HG03060 (cell line): ENCODE data around the gene PRRG1.
"Not testable (repeated sequence)": the region's sequence is repeated elsewhere in the genome, so short reads cannot be mapped to it uniquely, and the experiment has no call there.

ENCODE experiments used
- ATAC-seq: cut with Tn5 transposase; IDR thresholded peaks from one replicate; pipeline ENCODE4 v1.9.1; 2021; ENCODE audit warnings: low read depth, moderate number of reproducible peaks; ENCODE audit not compliant: unreplicated experiment

The PRRG1 gene

DNA sequence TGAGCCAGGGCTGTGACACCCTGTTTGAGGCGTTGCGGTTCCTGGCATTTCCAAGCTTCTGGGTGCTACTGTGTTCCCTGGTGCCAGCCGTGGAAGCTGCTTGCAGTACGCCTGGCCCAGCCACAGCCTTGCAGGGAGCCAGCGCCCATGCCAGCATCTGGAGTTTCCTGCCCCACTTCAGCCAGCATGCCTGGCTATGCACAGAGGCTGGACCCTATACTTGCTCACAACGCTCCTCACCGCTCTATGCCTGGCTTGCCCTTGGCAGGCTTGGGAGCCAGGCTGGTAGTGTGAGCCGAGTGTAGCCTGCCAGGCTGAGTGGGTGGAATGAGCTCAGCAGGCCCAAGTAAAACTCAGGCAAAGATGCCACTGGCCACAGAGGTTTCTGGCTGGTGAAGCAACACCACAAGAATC lies 22.4 kb downstream of the PRRG1 start:
- ATAC-seq: no peak

DNA sequence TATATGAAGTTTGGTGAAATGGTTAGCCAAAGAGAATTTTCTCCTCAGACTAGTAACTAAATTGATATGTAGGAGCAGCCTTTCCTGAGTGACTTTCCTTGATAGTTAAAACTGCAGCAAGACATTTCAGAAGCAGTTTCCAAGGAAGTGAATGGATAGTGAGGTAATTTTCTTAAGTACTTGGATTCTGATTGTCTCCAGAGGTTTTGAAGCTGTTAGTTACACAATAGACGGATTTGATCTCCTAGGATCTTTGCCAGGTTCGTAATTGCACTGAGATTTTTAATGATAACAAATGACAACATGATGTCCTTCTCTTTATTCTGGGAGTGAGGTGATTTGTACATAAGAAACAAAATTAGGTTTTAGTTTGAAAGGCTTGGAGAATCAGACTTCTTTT lies 29.2 kb downstream of the PRRG1 start:
- ATAC-seq: no peak

- ATAC-seq: no peak
Observed at GRCh38 chrX:37378830-37379229, 29.7 kb downstream of the PRRG1 start.

DNA sequence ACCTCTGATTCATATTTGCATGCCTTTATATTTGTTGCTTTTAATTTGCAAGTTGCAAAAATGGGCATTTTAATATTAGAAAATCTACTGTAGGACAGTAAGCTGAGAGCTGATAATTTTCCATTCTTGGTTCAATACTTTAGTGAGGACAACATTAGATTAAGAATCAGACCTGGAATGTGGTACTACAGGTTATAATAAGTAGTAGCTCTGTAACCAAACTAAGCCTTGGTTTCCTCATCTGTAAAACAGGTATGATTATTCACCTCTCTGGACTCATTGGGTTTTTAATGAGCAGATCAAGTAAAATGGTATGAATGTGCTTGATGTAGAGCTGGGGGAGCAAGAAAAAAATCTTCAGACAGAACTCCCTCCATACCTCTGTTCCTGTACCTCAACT lies 31.1 kb downstream of the PRRG1 start:
- no peak for ATAC-seq

- no peak for ATAC-seq
Observed at GRCh38 chrX:37380924-37381323, 31.8 kb downstream of the PRRG1 start.

DNA sequence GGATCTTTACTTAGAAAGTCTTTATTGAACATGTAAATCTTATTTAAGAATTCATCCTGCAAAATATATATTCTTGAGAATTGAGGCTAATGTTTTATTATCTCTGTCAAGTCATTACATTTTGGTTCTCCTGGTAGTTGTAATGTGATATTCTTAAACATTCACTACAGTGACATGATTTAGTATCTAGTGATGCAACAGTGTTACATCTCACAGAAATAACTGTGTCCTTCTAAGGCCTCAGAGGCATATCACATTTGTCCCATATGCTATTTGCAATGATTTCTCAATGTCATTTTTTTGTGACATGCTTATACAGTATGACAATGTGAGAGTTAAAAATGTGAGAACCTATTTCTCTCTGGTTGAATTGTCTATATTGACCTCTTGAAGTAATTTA lies 34.1 kb downstream of the PRRG1 start:
- ATAC-seq: no peak

- no peak for ATAC-seq
Observed at GRCh38 chrX:37388413-37388812, 39.2 kb downstream of the PRRG1 start.

DNA sequence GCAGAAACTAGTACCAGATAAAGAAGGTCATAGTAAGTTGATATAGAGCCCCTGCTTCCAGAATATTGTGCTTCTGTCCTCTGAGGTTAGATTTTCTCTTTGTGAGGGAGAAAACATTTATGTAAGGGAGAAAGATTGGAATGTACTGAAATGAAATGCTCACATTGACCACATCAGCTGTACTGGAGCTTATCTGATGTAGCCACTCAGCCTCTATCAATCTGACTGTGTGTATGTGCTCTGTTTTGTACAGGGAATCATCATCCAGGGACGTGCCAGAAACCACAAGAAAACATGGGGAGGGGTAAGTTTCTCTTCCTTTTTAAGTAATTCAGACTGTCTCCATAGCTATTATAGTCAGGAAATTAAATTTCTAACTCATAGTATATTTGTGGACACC lies 56.8 kb downstream of the PRRG1 start:
- no peak for ATAC-seq

DNA sequence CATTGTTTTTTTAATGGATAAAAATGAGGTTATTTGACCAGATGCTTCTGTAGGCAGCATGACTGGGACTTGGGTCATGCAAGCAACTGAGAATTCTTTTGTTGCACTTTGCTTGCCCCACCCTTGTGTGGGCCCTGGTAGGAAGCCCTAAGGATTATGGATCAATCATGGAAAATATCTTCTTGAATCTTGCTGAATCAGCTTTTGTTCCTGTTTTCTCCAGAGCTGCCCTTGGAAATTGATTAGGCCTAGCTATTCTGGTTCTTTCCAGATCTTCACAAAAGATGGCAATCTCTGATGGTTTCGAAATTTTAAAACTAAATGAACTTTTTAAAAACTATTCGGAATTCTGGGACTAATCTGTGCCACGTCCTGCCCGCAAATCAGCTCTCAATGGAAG lies 58.6 kb downstream of the PRRG1 start:
- ATAC-seq: no peak

GRCh38 chrX:37409278-37409677 lies 60.1 kb downstream of the PRRG1 start:
- no peak for ATAC-seq

- ATAC-seq: no peak
Observed at GRCh38 chrX:37420185-37420584, 71.0 kb downstream of the PRRG1 start.

GRCh38 chrX:37420756-37421155 lies 71.6 kb downstream of the PRRG1 start:
- no peak for ATAC-seq

DNA sequence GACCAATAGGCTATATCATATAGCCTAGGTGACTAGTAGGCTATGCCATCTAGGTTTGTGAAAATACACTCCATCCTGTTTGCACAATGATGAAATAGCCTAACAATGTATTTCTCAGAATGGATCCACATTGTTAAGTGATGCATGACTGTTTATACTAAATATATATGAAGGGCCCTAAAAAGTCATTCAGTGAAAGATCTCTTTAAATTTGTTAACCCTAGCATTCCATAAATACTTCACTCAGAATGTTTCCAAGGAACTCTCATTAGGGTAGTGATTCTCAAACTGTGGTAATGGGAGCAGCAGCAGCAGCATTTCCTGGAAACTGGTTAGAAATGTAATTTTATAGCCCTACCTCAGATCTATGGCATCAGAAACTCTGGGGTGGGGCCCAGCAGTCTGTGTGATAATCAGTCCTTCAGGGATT lies 74.9 kb downstream of the PRRG1 start:
- no peak for ATAC-seq

GRCh38 chrX:37425370-37425769 lies 76.2 kb downstream of the PRRG1 start:
- ATAC-seq: no peak

GRCh38 chrX:37428962-37429361 lies 79.8 kb downstream of the PRRG1 start:
- not testable (repeated sequence) for ATAC-seq

- no peak for ATAC-seq
Observed at GRCh38 chrX:37434362-37434761, 85.2 kb downstream of the PRRG1 start.

GRCh38 chrX:37437160-37437559 lies 88.0 kb downstream of the PRRG1 start:
- no peak for ATAC-seq

DNA sequence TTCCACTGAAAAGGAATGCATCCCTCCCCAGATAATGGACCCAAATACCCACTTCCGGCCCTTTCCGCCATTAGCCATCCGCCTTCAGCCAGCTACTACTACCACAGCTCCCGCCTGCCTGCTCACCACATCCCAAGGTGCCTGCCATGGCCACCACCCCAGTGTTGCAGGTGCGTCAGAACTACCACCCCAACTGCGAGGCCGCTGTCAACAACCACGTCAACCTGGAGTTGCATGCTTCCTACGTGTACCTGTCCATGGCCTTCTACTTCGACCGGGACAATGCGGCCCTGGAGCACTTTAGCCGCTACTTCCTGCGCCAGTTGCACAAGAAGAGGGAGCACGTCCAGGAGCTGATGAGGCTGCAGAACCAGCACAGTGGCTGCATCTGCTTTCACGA lies 92.2 kb downstream of the PRRG1 start:
- no peak for ATAC-seq

DNA sequence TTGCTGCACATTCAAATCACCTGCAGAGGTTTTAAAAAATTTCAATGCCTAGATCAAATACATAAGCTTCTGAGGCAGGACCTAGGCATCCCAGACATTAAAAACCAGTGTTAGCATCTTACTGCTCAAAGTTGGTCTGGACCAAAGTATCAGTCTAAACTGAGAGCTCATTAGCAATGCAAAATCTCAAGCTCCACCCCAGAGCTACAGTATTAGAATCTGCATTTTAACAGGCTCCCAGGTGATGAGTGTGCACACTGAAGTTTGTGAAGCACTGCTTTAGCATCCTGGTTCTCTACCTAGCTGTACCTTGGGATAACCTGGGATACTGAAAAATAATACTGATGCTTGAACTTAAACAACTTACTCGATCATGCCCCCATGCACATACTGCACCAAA lies 96.0 kb downstream of the PRRG1 start:
- ATAC-seq: no peak

- ATAC-seq: no peak
Observed at GRCh38 chrX:37453821-37454220, 104.7 kb downstream of the PRRG1 start.

- no peak for ATAC-seq
Observed at GRCh38 chrX:37454537-37455285, 105.5 kb downstream of the PRRG1 start.

DNA sequence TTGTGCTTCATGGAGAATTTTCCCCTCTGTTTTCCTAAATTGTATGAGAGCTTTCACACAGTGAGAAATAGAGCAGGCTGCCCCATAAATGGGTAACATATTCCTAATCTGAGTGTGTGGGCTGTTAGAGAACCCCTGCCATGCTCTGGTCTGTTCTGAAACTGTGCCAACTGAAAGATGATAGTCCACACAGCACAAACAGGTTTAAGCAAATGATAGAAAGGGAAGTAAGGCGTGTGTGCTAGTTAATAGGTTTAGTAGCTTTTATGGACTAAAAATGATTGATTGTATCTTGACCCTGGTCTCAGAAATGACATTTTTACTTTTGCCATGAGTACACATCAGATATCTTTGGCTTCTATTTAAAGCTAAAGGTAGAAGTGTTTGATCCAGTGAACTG lies 106.2 kb downstream of the PRRG1 start:
- ATAC-seq: no peak

DNA sequence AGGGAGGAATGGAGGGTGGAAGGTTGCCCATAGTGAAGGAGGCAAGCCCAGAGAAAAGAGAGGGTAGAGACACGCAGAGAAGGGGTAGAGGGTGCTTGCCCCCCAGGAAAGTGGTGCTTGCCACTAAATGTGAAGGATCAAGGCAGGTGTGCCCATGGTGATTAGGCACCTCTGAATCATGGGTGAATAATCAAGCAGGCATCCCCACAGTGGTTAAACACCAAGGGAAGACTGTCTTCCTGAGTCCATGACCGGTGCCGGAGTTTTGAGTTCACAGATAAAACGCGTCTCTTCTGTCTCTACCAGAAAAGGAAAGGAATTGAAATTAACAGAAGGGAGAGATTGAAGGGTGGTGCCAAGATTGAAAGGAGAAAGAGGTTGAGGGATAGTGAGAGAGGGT lies 111.1 kb downstream of the PRRG1 start:
- ATAC-seq: not testable (repeated sequence)
